DND-41 (cell line): ENCODE data around the gene SIGLEC8.

Source experiments
- ATAC-seq: fragments of 200-7000 bp; cut with Tn5 transposase; 3 replicates; pipeline ENCODE4 v1.9.1; 2021; ENCODE audit warnings: low read depth; ENCODE audit not compliant: insufficient read depth
- DNase-seq: peaks from one replicate; pipeline ENCODE4 v3.0.0-alpha.2; 2020
- H2AFZ ChIP-seq: 2 replicates; pipeline ENCODE4 v1.6.0; 2012; ENCODE audit warnings: low read depth, low read length
- H3K27ac ChIP-seq: 2 replicates; pipeline ENCODE4 v1.5.1; 2012; ENCODE audit warnings: low read length, inconsistent platforms
- H3K27me3 ChIP-seq: fragments of 200-600 bp; sonication (generic); 2 replicates; pipeline ENCODE4 v1.6.0; 2012; ENCODE audit warnings: low read length, mild to moderate bottlenecking, inconsistent platforms; ENCODE audit not compliant: insufficient read depth, poor library complexity
- H3K36me3 ChIP-seq: 2 replicates; pipeline ENCODE4 v1.5.1; 2012; ENCODE audit warnings: low read length, inconsistent platforms; ENCODE audit not compliant: insufficient read depth
- H3K4me1 ChIP-seq: 2 replicates; pipeline ENCODE4 v1.5.1; 2012; ENCODE audit warnings: mild to moderate bottlenecking, low read length; ENCODE audit not compliant: insufficient read depth
- H3K4me2 ChIP-seq: 2 replicates; pipeline ENCODE4 v1.6.0; 2012; ENCODE audit warnings: mild to moderate bottlenecking, moderate library complexity, low read length, inconsistent platforms; ENCODE audit not compliant: insufficient read depth
- H3K4me3 ChIP-seq, 2 experiments: fragments of 200-600 bp in 1 of 2; shearing (Covaris generic) in 1 of 2; 2 replicates each; pipeline ENCODE4 v1.5.1; 2012 to 2016; ENCODE audit warnings: inconsistent platforms in 2 of 2, low read length in 2 of 2, mild to moderate bottlenecking in 2 of 2, low read depth in 1 of 2, moderate library complexity in 1 of 2
- H3K79me2 ChIP-seq: 2 replicates; pipeline ENCODE4 v1.6.0; 2012; ENCODE audit warnings: low read length, inconsistent platforms; ENCODE audit not compliant: insufficient read depth
- H3K9ac ChIP-seq: 2 replicates; pipeline ENCODE4 v1.6.0; 2012; ENCODE audit warnings: low read depth, mild to moderate bottlenecking, inconsistent platforms, low read length, moderate library complexity
- H3K9me3 ChIP-seq: 2 replicates; pipeline ENCODE4 v1.5.1; 2012; ENCODE audit warnings: low read length, moderate library complexity, mild to moderate bottlenecking, inconsistent platforms; ENCODE audit not compliant: insufficient read depth, severe bottlenecking
- H4K20me1 ChIP-seq: 2 replicates; pipeline ENCODE4 v1.6.0; 2012; ENCODE audit warnings: low read length; ENCODE audit not compliant: insufficient read depth
- EZH2 ChIP-seq: IDR thresholded peaks from 3 replicates; pipeline ENCODE4 v1.6.1; 2012; ENCODE audit warnings: borderline replicate concordance, low read depth, mild to moderate bottlenecking, moderate library complexity, low read length, inconsistent platforms; ENCODE audit not compliant: severe bottlenecking
- TF ChIP-seq, protein P1 (sequence below): IDR thresholded peaks from 2 replicates; pipeline ENCODE4 v1.5.1; 2012; ENCODE audit warnings: borderline replicate concordance, low read length, moderate library complexity, mild to moderate bottlenecking; ENCODE audit not compliant: poor library complexity, severe bottlenecking; ENCODE audit errors: extremely low read depth

The SIGLEC8 gene

DNA sequence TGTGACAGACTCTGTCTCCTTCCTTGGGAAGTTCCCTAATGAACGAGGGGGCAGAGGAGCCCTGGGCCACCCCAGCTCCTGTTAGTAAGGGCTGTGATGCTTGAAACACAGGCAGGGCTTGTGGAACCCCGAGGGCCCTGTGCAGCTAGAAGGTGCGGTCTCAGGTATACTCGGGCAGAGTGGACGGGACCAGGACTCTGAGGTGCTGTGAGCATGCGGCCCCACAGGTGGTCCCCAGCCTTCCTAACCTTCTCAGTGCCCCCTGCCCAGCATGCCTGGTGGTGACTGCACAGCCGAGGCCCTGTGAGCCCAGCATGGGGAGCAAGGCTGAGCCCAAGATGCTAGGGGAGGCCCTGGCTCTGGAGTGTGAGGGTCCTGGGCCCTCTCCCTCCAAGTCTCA lies 4.0 kb upstream of the SIGLEC8 start:
- Histone ChIP-seq H3K27ac (no peak overlapping the region), H3K9me3 (no peaks in the 10 kb centered on the region), H3K79me2 (no peaks in the 10 kb centered on the region), H3K4me3 (no peak overlapping the region), H3K36me3 (no peaks in the 10 kb centered on the region), H3K9ac (no peak overlapping the region), H2AFZ (no peak overlapping the region), H3K27me3 (no peaks in the 10 kb centered on the region), H3K4me2 (no peak overlapping the region), H4K20me1 (no peaks in the 10 kb centered on the region), H3K4me1 (no peaks in the 10 kb centered on the region)
- ATAC-seq (no peak), DNase-seq (no peak)
- no peak for TF ChIP-seq EZH2
- TF ChIP-seq, protein P1, sequence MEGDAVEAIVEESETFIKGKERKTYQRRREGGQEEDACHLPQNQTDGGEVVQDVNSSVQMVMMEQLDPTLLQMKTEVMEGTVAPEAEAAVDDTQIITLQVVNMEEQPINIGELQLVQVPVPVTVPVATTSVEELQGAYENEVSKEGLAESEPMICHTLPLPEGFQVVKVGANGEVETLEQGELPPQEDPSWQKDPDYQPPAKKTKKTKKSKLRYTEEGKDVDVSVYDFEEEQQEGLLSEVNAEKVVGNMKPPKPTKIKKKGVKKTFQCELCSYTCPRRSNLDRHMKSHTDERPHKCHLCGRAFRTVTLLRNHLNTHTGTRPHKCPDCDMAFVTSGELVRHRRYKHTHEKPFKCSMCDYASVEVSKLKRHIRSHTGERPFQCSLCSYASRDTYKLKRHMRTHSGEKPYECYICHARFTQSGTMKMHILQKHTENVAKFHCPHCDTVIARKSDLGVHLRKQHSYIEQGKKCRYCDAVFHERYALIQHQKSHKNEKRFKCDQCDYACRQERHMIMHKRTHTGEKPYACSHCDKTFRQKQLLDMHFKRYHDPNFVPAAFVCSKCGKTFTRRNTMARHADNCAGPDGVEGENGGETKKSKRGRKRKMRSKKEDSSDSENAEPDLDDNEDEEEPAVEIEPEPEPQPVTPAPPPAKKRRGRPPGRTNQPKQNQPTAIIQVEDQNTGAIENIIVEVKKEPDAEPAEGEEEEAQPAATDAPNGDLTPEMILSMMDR, result no peak

DNA sequence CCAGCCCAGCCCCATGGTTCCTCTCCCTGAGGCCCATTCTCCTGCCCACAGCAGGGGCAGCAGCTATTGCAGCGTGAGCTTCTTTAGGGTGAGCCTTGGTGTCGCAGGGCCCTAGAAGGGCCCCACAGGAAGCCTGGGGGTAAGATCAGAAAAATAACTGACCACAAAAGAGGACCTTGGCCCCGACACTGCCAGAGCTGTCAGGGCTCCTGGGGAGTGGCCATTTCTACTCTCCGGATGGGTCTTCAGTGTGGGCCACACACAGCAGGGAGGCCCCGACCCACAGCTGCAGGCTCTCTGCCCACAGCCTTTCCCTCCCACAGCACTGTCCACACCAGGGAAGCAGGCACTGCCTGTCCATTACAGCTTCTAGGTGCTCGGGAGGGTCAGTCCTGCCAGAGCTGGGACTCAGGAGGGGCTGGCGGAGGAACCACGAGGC lies 3.5 kb upstream of the SIGLEC8 start:
- Histone ChIP-seq H3K27me3 (no peaks in the 10 kb centered on the region), H3K27ac (no peak overlapping the region), H3K4me2 (no peak overlapping the region), H3K79me2 (no peaks in the 10 kb centered on the region), H4K20me1 (no peaks in the 10 kb centered on the region), H3K4me3 (no peak overlapping the region), H3K9ac (no peak overlapping the region), H3K4me1 (no peaks in the 10 kb centered on the region), H3K36me3 (no peaks in the 10 kb centered on the region), H2AFZ (no peak overlapping the region), H3K9me3 (no peaks in the 10 kb centered on the region)
- no peak for ATAC-seq
- TF ChIP-seq EZH2, result no peak
- TF ChIP-seq, protein P1, result no peak
- DNase-seq, result no peak

DNA sequence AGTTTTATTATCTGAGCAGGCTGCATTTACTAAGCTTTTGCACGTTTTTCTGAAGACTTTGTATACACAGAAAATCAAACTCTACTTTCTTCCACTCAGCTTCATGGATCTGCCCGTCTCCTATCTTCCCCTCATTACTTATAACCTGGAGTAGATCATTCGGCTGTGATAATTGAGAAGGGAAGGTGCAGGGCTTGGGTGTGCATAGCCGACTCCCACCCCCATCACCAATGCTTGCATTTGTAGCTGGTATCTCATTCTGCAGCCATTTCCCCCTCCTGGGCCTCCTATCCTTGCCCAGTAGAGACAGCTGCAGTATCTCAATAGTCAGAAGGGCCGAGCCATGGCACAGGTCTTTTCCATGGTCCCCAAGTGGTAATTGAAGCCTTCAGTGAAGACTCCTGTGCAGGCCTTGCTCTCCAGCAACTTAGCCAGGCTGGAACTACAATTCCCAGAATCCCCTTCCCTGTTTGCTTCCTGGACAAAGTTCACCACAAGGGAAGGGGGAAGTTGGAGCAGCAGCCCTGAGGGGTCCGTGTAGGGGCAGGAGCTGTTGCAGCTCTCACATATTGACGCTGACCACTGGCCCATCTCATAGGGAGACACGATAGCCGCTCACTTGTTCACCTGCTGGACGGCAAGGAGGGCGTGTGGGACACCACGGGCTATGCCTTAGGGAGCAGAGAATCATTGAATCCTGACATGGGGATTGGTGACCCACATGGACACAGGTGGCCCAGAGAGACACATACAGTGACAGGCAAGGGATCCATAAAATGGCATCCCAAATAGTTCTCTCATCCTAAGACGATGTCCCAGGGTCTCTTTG lies 2.1 kb upstream of the SIGLEC8 start:
- ATAC-seq, result no peak
- no peaks in the 10 kb centered on the region for H3K79me2 ChIP-seq
- H3K27ac ChIP-seq, result no peak overlapping the region
- peak overlapping the region; percentile 31; the same call in 1 of the 2 replicates for H3K4me2 ChIP-seq
- no peak overlapping the region; the same call in 1 of the 2 replicates for H2AFZ ChIP-seq
- no peak overlapping the region for H3K4me3 ChIP-seq
- H3K9me3 ChIP-seq, result no peaks in the 10 kb centered on the region
- TF ChIP-seq, protein P1, result no peak
- TF ChIP-seq EZH2, result no peak
- no peaks in the 10 kb centered on the region for H4K20me1 ChIP-seq
- no peak for DNase-seq
- H3K36me3 ChIP-seq, result no peaks in the 10 kb centered on the region
- H3K9ac ChIP-seq, result no peak overlapping the region
- no peaks in the 10 kb centered on the region for H3K4me1 ChIP-seq
- H3K27me3 ChIP-seq, result no peaks in the 10 kb centered on the region
